ENCODE measurements around the gene CTSD.
"Not testable (repeated sequence)": the region's sequence is repeated elsewhere in the genome, so short reads cannot be mapped to it uniquely, and the experiment has no call there.

The CTSD gene

DNA sequence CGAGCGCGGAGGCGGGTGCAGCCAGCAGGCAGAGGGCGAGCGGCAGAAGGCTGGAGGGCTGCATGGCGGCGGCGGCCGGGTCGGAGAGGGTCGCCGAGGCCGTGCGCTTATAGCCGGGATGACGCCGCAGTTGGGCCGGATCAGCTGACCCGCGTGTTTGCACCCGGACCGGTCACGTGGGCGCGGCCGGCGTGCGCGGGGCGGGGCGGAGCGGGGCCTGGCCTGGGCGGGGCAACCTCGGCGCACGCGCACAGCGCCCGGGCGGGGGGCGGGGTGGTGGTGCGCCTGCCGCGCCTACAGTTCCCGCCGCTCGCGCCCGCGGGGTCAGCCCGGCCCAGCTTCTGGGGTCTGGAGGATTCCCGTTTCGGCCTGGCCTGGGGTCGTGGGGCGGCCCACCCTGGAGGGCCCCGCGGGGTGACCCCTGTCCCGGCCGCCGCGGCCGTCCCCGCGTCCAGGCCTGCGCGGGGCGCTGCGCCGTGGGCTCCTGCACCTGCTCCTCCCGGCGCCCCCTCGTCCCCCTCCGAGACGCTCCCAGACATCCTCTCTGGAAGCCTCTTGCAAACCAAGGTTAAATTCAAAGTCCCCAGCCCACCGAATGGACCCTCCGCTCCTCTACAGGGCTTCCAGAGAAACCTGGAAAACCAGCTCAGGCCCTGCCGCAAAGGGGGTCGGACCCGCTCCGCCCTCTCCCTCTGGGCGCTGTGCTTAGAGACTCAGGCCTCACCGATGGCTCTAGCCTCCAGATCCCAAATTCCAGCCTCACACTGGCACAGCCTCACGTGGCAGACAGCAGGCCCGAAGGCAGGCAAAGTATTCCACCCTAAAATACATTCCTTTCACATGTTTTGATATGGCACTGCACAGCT is at the start of gene CTSD:
Gene CTSD, minus strand, starts transcription at position 132 of the 866 bp plus-strand sequence. Its CDS starts 68 bp downstream, at position 64.
- Mint-ChIP-seq H3K4me1 (ENCODE audit: low read depth) (peaks cover 14% of the 10 kb centered on the region), H3K27ac (peak within 1 kb of the TSS; percentile 80), H3K27me3 (ENCODE audit: low read depth) (no peaks in the 10 kb centered on the region), H3K36me3 (ENCODE audit: low read depth) (peaks cover 2% of the 10 kb centered on the region), H3K9me3 (no peaks in the 10 kb centered on the region), H3K4me3 (peak within 1 kb of the TSS; percentile 88)

DNA sequence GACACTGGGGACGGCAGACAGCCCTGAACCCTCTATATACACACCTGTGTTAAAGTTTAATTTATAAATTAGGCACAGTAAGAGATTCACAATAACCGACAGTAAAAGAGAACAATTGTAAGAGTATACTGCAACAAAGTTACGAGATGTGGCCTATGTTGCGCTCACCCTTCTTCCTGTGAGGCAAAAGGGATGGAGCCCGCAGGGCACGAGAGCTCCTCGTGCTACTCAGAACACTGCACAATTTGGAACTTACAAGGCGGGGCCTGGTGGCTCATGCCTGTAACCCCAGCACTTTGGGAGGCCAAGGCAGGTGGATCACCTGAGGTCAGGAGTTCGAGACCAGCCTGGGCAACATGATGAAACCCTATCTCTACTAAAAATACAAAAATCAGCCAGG is 49.6 kb upstream of the CTSD start:
- peaks cover 15% of the 10 kb centered on the region for H3K27me3 Mint-ChIP-seq (ENCODE audit: low read depth)
- H3K27ac Mint-ChIP-seq = not testable (repeated sequence)

DNA sequence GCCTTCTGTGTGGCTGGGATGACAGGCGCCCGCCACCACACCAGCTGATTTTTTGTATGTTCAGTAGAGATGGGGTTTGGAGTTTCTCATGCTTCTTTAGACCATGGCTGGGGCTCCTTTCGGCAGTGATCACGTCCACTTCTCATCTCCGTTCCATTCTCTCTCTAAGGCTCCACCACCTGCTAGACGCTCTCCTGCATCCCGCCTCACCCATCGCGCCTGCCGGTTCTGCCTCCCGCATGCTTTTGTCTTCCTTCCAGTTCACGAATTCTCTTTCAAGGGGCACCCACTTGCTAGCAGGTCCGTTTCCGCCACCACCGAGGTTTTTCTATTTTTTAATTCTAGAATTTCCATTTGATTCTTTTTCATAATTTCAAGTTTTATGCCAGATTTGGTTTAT is 49.1 kb upstream of the CTSD start:
- H3K27ac Mint-ChIP-seq = no peak overlapping the region
- H3K36me3 Mint-ChIP-seq (ENCODE audit: low read depth) = no peaks in the 10 kb centered on the region
- no peak overlapping the region for H3K4me3 Mint-ChIP-seq
- H3K27me3 Mint-ChIP-seq (ENCODE audit: low read depth) = peaks cover 15% of the 10 kb centered on the region
- H3K9me3 Mint-ChIP-seq = no peaks in the 10 kb centered on the region
- H3K4me1 Mint-ChIP-seq (ENCODE audit: low read depth) = no peaks in the 10 kb centered on the region

More for the DNA sequence above, 49.6 kb upstream of the CTSD start:
- not testable (repeated sequence) for H3K4me1 Mint-ChIP-seq (ENCODE audit: low read depth); H3K4me3 Mint-ChIP-seq; H3K36me3 Mint-ChIP-seq (ENCODE audit: low read depth); H3K9me3 Mint-ChIP-seq

DNA sequence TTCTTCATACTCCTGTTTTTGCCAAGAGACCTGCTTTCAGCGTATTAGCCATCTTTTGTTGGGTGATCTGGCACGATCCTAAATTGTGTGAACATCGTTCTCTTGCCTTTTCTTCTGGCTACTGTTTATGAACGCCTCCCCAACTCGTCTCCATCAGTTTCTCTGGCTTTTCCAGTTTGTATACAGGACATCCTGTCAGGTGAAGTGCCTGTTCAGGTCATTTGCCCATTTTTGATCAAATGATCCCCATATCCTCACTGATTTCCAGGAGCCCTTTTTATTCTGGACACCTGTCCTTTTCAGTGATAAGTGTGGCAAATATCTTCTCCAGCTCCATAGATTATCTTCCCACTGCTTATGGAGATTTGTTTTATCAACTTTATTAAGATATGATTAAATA is 48.5 kb upstream of the CTSD start:
- no peak overlapping the region for H3K27ac Mint-ChIP-seq
- no peaks in the 10 kb centered on the region for H3K9me3 Mint-ChIP-seq
- H3K4me1 Mint-ChIP-seq (ENCODE audit: low read depth) = no peaks in the 10 kb centered on the region

DNA sequence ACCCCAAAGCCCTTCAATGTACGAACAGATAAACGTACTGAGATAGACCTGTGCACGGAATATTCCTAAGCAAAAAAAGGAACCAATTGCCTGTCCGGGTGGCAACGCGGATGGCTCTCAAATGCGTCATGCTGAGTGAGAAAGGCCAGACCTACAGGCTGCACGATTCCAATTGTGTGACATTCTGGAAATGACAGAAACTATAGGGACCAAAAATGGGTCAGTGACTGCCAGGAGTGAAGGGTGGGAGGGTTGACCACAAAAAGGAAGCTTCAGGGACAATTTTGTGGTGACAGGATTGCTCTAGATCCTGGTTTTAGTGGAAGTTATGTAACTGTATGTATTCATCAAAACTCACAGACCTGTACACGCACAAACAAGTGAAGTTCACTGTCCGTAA is 47.0 kb upstream of the CTSD start:
- H3K27me3 Mint-ChIP-seq (ENCODE audit: low read depth) = peaks cover 8% of the 10 kb centered on the region
- H3K27ac Mint-ChIP-seq = no peak overlapping the region
- H3K9me3 Mint-ChIP-seq = no peaks in the 10 kb centered on the region
- H3K36me3 Mint-ChIP-seq (ENCODE audit: low read depth) = no peaks in the 10 kb centered on the region
- H3K4me1 Mint-ChIP-seq (ENCODE audit: low read depth) = no peaks in the 10 kb centered on the region
- no peak overlapping the region for H3K4me3 Mint-ChIP-seq

More for the DNA sequence above, 48.5 kb upstream of the CTSD start:
- Mint-ChIP-seq H3K4me3 (no peak overlapping the region), H3K36me3 (ENCODE audit: low read depth) (no peaks in the 10 kb centered on the region), H3K27me3 (ENCODE audit: low read depth) (peaks cover 12% of the 10 kb centered on the region)

DNA sequence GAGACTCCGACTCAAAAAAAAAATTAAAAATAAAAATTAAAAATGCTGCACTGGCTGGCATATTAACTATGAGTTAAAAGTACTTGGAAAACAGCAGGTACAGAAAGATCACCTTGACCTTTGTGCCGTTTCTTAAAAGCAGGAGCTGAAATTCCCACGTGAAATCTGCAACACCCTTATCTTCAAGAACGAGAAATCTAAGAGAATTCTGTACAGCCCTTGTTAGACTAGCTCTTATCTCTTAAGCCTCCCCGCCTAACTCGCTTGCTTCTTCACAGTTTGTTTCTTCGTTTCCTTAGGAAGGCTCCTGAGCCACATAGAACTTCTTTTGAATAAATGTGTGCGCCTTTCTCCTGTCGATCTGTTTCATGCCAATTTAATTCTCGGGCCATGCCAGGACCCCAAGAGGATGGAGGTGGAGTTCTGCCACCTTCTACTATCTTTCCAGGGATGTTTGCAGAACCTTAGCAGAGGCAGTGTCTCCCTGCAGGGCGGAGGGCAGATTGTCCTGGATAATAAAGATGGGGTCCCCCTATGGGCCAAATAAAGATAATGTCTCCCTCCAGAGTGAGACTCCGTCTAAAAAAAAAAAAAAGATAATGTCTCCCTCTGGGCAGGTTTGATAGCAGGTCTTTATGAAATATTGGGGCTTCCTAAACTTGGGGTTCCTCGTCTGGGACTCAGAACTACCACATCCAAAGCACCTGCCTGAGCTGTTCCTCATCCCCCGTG is 43.7 kb upstream of the CTSD start:
- no peak overlapping the region for H3K4me3 Mint-ChIP-seq

DNA sequence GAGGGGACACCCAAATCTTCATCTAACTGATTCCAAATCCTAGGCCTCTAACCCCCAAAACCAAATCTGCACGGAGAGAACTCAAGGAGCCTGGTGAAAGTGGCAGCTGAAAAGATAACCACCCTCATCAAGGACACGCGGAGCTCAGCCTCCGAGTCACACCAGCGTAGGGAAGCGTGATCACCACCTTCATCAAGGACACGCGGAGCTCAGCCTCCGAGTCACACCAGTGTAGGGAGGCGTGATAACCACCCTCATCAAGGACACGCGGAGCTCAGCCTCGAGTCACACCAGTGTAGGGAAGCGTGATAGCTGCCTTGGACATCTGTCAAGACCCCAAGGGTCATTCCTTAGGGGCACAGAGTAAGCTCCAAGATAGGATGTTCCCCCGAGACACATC is 41.8 kb upstream of the CTSD start:
- Mint-ChIP-seq H3K27me3 (ENCODE audit: low read depth) (peaks cover 3% of the 10 kb centered on the region), H3K4me3 (no peak overlapping the region), H3K27ac (no peak overlapping the region), H3K9me3 (no peaks in the 10 kb centered on the region), H3K36me3 (ENCODE audit: low read depth) (no peaks in the 10 kb centered on the region), H3K4me1 (ENCODE audit: low read depth) (no peaks in the 10 kb centered on the region)

More for the DNA sequence above, 43.7 kb upstream of the CTSD start:
- no peak overlapping the region for H3K27ac Mint-ChIP-seq
- no peaks in the 10 kb centered on the region for H3K36me3 Mint-ChIP-seq (ENCODE audit: low read depth)
- no peaks in the 10 kb centered on the region for H3K9me3 Mint-ChIP-seq
- H3K27me3 Mint-ChIP-seq (ENCODE audit: low read depth) = peaks cover 8% of the 10 kb centered on the region
- no peaks in the 10 kb centered on the region for H3K4me1 Mint-ChIP-seq (ENCODE audit: low read depth)

DNA sequence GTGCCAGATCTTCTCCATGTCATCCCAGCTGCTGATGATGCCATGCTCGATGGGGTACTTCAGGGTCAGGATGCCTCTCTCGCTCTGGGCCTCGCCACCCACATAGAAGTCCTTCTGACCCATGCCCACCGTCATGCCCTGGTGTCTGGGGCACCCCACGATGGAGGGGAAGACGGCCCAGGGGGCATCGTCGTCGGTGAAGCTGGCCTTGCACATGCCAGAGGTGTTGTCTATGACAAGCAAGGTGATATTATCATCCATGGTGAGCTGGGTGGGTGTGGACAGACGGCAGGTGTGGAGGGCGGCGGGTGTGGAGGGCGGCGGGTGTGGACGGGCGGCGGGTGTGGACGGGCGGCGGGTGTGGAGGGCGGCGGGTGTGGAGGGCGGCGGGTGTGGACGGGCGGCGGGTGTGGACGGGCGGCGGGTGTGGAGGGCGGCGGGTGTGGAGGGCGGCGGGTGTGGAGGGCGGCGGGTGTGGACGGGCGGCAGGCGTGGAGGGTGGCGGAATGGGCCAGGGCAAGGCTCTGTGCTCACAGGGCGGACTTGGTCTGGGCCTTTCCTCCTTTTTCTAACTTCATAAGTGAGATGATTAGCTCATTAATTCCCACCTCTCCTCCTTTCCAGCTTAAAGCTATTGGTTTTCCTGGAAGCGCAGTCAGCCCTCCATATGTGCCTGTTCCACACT is 40.2 kb upstream of the CTSD start:
- not testable (repeated sequence) for H3K9me3 Mint-ChIP-seq; H3K4me1 Mint-ChIP-seq (ENCODE audit: low read depth); H3K27me3 Mint-ChIP-seq (ENCODE audit: low read depth); H3K36me3 Mint-ChIP-seq (ENCODE audit: low read depth); H3K4me3 Mint-ChIP-seq; H3K27ac Mint-ChIP-seq

DNA sequence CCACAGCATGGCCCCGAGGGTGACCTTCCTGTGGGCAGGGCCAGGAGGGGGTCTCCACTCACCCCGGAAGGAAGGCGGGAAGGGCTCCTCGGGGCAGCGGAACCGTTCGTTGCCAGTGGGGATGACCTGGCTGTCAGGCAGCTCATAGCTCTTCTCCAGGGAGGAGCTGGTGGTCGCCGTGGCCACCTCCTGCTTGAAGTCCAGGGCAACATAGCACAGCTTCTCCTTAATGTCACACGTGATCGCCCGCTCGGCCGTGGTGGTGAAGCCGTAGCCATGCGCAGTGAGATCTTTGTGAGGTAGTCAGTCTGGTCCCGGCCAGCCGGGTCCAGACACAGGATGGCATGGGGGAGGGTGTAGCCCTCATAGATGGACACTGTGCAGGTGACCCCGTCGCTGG is 39.5 kb upstream of the CTSD start:
- Mint-ChIP-seq H3K36me3 (ENCODE audit: low read depth) (no peaks in the 10 kb centered on the region), H3K4me3 (no peak overlapping the region), H3K27ac (no peak overlapping the region), H3K4me1 (ENCODE audit: low read depth) (no peaks in the 10 kb centered on the region), H3K9me3 (no peaks in the 10 kb centered on the region), H3K27me3 (ENCODE audit: low read depth) (peaks cover 7% of the 10 kb centered on the region)

DNA sequence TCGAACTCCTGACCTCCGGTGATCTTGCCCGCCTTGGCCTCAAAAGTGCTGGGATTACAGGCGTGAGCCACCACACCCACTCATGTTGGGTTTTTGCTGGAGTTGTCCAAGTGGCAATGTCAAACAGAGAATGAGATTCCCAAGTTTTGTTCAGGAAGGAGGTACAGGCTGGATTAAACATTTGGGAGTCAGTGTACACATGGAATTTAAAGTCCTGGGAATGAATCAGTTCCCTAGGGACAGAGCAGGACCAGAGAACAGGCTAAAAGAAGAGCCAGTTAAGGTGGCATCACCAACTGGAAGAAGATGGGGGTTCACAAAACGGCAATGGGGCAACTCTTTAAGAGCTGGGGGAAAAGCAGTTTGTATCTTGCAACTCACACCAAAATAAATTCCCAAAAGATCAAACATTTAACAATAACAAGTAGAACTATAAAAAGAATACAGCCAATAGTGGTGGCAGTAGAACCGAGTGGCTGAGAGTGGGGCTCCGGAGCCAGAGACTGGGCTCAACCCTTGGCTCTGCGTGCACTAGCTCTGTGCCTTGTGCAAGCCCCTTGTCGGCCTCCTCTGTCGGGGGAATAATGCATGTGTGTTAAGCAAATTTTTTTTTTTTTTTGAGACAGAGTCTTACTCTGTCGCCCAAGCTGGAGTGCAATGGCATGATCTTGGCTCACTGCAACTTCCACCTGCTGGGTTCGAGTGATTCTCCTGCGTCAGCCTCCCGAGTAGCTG is 33.8 kb upstream of the CTSD start:
- peaks cover 19% of the 10 kb centered on the region for H3K27me3 Mint-ChIP-seq (ENCODE audit: low read depth)
- no peaks in the 10 kb centered on the region for H3K36me3 Mint-ChIP-seq (ENCODE audit: low read depth)
- no peaks in the 10 kb centered on the region for H3K9me3 Mint-ChIP-seq

DNA sequence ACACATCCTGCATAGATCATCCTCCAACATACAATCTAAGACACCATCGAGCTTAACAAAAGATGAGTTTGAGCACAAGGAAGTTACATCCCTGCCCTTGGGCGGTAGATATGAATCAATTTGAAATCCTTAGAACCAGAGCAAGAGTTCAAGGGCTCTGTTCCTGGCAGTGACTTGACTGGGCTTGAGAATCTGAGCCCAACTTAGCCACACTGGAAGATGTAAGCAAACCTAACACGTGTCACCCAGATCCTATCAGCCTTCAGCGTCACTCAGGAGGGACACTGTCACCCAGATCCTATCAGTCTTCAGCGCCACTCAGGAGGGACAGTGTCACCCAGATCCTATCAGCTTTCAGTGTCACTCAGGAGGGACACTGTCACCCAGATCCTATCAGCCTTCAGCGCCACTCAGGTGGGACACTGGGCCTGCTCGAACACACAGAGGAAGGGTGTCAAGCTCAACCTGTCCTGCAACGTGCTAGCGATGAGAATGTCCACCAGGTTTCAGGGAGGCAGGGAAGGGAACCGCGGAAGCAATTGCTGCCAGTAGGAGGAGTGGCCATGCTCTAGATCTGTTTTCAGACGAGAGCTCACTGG is 32.8 kb upstream of the CTSD start:
- H3K27me3 Mint-ChIP-seq (ENCODE audit: low read depth) = peaks cover 24% of the 10 kb centered on the region
- H3K36me3 Mint-ChIP-seq (ENCODE audit: low read depth) = no peaks in the 10 kb centered on the region
- no peaks in the 10 kb centered on the region for H3K9me3 Mint-ChIP-seq
- H3K27ac Mint-ChIP-seq = no peak overlapping the region
- H3K4me1 Mint-ChIP-seq (ENCODE audit: low read depth) = peaks cover 5% of the 10 kb centered on the region
- no peak overlapping the region for H3K4me3 Mint-ChIP-seq

More for the DNA sequence above, 33.8 kb upstream of the CTSD start:
- peaks cover 2% of the 10 kb centered on the region for H3K4me1 Mint-ChIP-seq (ENCODE audit: low read depth)
- H3K27ac Mint-ChIP-seq = no peak overlapping the region
- H3K4me3 Mint-ChIP-seq = no peak overlapping the region

DNA sequence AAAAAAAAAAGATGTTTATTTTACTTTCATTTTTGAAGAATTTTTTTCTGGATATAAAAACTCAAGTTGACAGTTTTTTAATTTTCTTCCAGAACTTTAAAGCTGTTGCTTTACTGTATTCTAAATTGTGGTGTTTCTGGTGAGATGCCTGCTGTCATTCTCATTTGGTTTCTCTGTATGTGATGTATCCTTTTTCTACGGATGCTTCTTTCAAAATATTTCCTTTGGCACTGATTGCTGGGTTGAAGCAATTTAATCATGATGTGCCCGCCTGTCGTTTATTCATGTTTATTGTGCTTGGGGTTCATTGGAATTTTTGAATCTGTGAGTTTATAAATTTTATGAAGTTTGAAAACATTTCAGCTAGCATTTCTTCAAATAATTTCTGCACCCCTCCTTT is 29.4 kb upstream of the CTSD start:
- Mint-ChIP-seq H3K4me1 (ENCODE audit: low read depth) (peaks cover 5% of the 10 kb centered on the region), H3K9me3 (no peaks in the 10 kb centered on the region), H3K36me3 (ENCODE audit: low read depth) (no peaks in the 10 kb centered on the region), H3K27me3 (ENCODE audit: low read depth) (peaks cover 23% of the 10 kb centered on the region), H3K4me3 (no peak overlapping the region), H3K27ac (no peak overlapping the region)

DNA sequence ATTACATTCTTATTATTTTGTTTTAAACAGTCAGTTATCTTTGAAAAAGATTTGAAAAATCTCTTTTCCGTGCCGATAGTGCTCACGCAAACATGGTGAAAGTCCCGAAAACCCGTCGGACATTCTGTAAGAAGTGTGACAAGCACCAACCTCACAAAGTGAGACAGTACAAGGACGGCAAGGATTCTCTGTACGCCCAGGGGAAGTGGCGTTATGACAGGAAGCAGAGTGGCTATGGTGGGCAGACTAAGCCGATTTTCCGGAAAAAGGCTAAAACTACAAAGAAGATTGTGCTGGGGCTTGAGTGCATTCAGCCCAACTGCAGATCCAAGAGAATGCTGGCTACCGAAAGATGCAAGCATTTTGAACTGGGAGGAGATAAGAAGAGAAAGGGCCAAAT is 28.7 kb upstream of the CTSD start:
- Mint-ChIP-seq H3K4me1 (ENCODE audit: low read depth) (peaks cover 5% of the 10 kb centered on the region), H3K4me3 (peak overlapping the region; percentile 64), H3K9me3 (no peaks in the 10 kb centered on the region), H3K27me3 (ENCODE audit: low read depth) (peaks cover 22% of the 10 kb centered on the region), H3K36me3 (ENCODE audit: low read depth) (no peaks in the 10 kb centered on the region), H3K27ac (peak overlapping the region; percentile 76)

DNA sequence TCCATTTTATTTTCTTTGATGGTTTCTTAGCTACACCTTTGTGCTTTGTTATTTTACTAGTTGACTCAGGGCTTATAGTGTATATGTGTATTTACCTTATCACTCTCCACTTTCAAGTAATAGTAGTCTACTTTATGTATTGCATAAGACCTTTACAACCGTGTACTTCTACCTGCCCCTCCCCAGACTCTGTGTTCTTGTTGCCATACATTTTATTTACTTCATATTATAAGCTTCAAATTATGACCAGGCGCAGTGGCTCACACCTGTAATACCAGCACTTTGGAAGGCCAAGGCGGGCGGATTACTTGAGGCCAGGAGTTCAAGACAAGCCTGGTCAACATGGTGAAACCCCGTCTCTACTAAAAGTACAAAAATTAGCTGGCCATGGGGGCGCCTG is 28.2 kb upstream of the CTSD start:
- Mint-ChIP-seq H3K9me3 (no peaks in the 10 kb centered on the region), H3K27ac (no peak overlapping the region), H3K27me3 (ENCODE audit: low read depth) (peaks cover 21% of the 10 kb centered on the region), H3K4me3 (no peak overlapping the region), H3K4me1 (ENCODE audit: low read depth) (peaks cover 5% of the 10 kb centered on the region), H3K36me3 (ENCODE audit: low read depth) (no peaks in the 10 kb centered on the region)
